ENCODE results near the gene STOML1.

GRCh38 chr15:74013374-74013894 lies 21.3 kb upstream of the STOML1 start:
- TF ChIP-seq CTCF (IDR thresholded peaks at IDR 0.05) (no peak), EP300 (IDR thresholded peaks at IDR 0.05) (no peak)
